Liver (tissue), 9 donors: ENCODE measurements around the gene FSIP1. TPM values are rescaled to one million over a fixed set of nuclear protein-coding genes. Genes with fewer than 3 reads are reported as not detected.

Source experiments
- DNase-seq: peaks from one replicate; pipeline ENCODE4 v3.0.0-alpha.2; 2017; ENCODE audit warnings: low spot score
- H3K27ac ChIP-seq, 2 donors: one replicate each; pipeline ENCODE4 v1.7.0; 2013; ENCODE audit warnings: inconsistent platforms in 2 of 2, low read length in 2 of 2, control low read depth in 1 of 2, low read depth in 1 of 2, mild to moderate bottlenecking in 1 of 2
- H3K27me3 ChIP-seq, 4 donors: one replicate each; pipeline versions ENCODE4 v1.6.1 to v1.7.0; 2013; ENCODE audit warnings: low read length in 3 of 4, inconsistent platforms in 1 of 4, mild to moderate bottlenecking in 1 of 4, moderate library complexity in 1 of 4; ENCODE audit not compliant: control insufficient read depth in 4 of 4, insufficient read depth in 4 of 4
- H3K36me3 ChIP-seq, 4 donors: one replicate each; pipeline versions ENCODE4 v1.6.1 to v1.7.0; 2013; ENCODE audit warnings: low read length in 3 of 4, mild to moderate bottlenecking in 3 of 4, low read depth in 1 of 4, moderate library complexity in 1 of 4; ENCODE audit not compliant: control insufficient read depth in 4 of 4, insufficient read depth in 3 of 4
- H3K4me1 ChIP-seq, 4 donors: one replicate each; pipeline versions ENCODE4 v1.6.1 to v1.7.0; 2013; ENCODE audit warnings: low read length in 3 of 4, mild to moderate bottlenecking in 3 of 4, moderate library complexity in 1 of 4; ENCODE audit not compliant: control insufficient read depth in 4 of 4, insufficient read depth in 4 of 4
- H3K4me3 ChIP-seq, 3 donors: one replicate each; pipeline versions ENCODE4 v1.6.1 to v1.7.0; 2013; ENCODE audit warnings: low read length in 3 of 3, control low read depth in 1 of 3, low read depth in 1 of 3, mild to moderate bottlenecking in 1 of 3
- H3K9ac ChIP-seq, 2 donors: one replicate each; pipeline ENCODE4 v1.7.0; 2013; ENCODE audit warnings: low read length in 2 of 2, mild to moderate bottlenecking in 2 of 2, moderate library complexity in 2 of 2, control low read depth in 1 of 2, low read depth in 1 of 2
- H3K9me3 ChIP-seq, 4 donors: one replicate each; pipeline versions ENCODE4 v1.6.1 to v1.7.0; 2013; ENCODE audit warnings: low read length in 3 of 4; ENCODE audit not compliant: control insufficient read depth in 4 of 4
- ATF3 ChIP-seq: IDR thresholded peaks from 2 replicates; pipeline ENCODE4 v1.6.1; 2016; ENCODE audit warnings: antibody characterized with exemption
- CTCF ChIP-seq: fragments of 150-350 bp; IDR thresholded peaks from 2 replicates; pipeline ENCODE4 v1.5.1; 2017; ENCODE audit warnings: improper control_type of control experiment, low read depth, low read length; ENCODE audit not compliant: missing input control
- EGR1 ChIP-seq, 2 donors: IDR thresholded peaks; 2 replicates each; pipeline ENCODE4 v1.6.1; 2016 to 2018; ENCODE audit warnings: antibody characterized with exemption in 2 of 2, low read depth in 2 of 2
- FOXA1 ChIP-seq: IDR thresholded peaks from 2 replicates; pipeline ENCODE4 v1.6.1; 2016; ENCODE audit warnings: antibody characterized with exemption
- GABPA ChIP-seq, 2 donors: IDR thresholded peaks in 1 of 2; conservative IDR thresholded peaks in 1 of 2; 2 replicates each; pipeline ENCODE4 v1.6.1; 2016; ENCODE audit warnings: antibody characterized with exemption in 2 of 2, mild to moderate bottlenecking in 1 of 2, moderate library complexity in 1 of 2
- HNF4A ChIP-seq, 2 donors: conservative IDR thresholded peaks; 2 replicates each; pipeline ENCODE4 v1.6.1; 2016; ENCODE audit warnings: antibody characterized with exemption in 2 of 2, mild to moderate bottlenecking in 2 of 2
- HNF4G ChIP-seq: IDR thresholded peaks from 2 replicates; pipeline ENCODE4 v1.6.1; 2016; ENCODE audit warnings: antibody characterized with exemption
- JUND ChIP-seq, 2 donors: IDR thresholded peaks; 2 replicates each; pipeline ENCODE4 v1.6.1; 2016; ENCODE audit warnings: antibody characterized with exemption in 2 of 2
- MAX ChIP-seq: IDR thresholded peaks from 2 replicates; pipeline ENCODE4 v1.6.1; 2016; ENCODE audit warnings: antibody characterized with exemption
- NR2F2 ChIP-seq: IDR thresholded peaks from 2 replicates; pipeline ENCODE4 v1.6.1; 2016; ENCODE audit warnings: antibody characterized with exemption
- RAD21 ChIP-seq, 2 donors: IDR thresholded peaks; 2 replicates each; pipeline ENCODE4 v1.6.1; 2016; ENCODE audit warnings: antibody characterized with exemption in 2 of 2, mild to moderate bottlenecking in 2 of 2
- REST ChIP-seq: IDR thresholded peaks from 2 replicates; pipeline ENCODE4 v1.6.1; 2016; ENCODE audit warnings: antibody characterized with exemption, mild to moderate bottlenecking
- SP1 ChIP-seq: IDR thresholded peaks from 2 replicates; pipeline ENCODE4 v1.6.1; 2018; ENCODE audit warnings: antibody characterized with exemption, mild to moderate bottlenecking
- TAF1 ChIP-seq: conservative IDR thresholded peaks from 2 replicates; pipeline ENCODE4 v1.6.1; 2016; ENCODE audit warnings: antibody characterized with exemption, mild to moderate bottlenecking
- WGBS: extraction: QIAGEN DNeasy Blood & Tissue Kit; methylation state at CpG from one replicate; pipeline ENCODE4 v1.1.7; 2013; 5-methylcytosine and 5-hydroxymethylcytosine counted together
- polyA plus RNA-seq, 2 donors: library from polyadenylated mRNA; stranded (reverse) in 1 of 2; unstranded in 1 of 2; fragments of 200-250 nt in 1 of 2; fragments of >200 nt in 1 of 2; fragmentation: Nextera tagmentation in 1 of 2; extraction: Ambion mirVana in 1 of 2; gene quantifications; one replicate each; pipeline versions ENCODE4 v1.2.1 to v1.2.3, GENCODE V29; 2013 to 2015
- total RNA-seq, 2 donors: library from RNA; depleted of rRNA; stranded (reverse); fragments of >200 nt; gene quantifications; one replicate each; pipeline ENCODE4 v1.2.3, GENCODE V29; 2014
- donor health status: healthy.
- donor health status: healthy.
- donor health status: healthy.
- donor health status: healthy.
- donor health status: healthy.

The FSIP1 gene
- total and polyA plus RNA-seq, 4 donors: 0.05 to 0.29 (median 0.13) TPM

- no peaks in the 10 kb centered on the region for H3K36me3 ChIP-seq
- no peak for DNase-seq
- 84% methylated on average over 1 of the region's 1 CpG for WGBS
- peaks cover 0 to 3% (median 1%) of the 10 kb centered on the region in 4 donors for H3K4me1 ChIP-seq
- no peaks in the 10 kb centered on the region for H3K27me3 ChIP-seq
- no peak overlapping the region for H3K27ac ChIP-seq
- no peak overlapping the region for H3K4me3 ChIP-seq
- peaks cover 0 to 3% (median 0%) of the 10 kb centered on the region in 4 donors for H3K9me3 ChIP-seq
- TF ChIP-seq RAD21 (IDR thresholded peaks at IDR 0.05) (no peak), HNF4A (conservative IDR thresholded peaks at IDR 0.05) (peak; percentile 32 to 45)
- no peak overlapping the region for H3K9ac ChIP-seq
Observed at GRCh38 chr15:39639037-39639436, 143.6 kb downstream of the FSIP1 start.

GRCh38 chr15:39638041-39638440 is 144.6 kb downstream of the FSIP1 start:
- WGBS: 94% methylated on average over 1 of the region's 1 CpG
- no peaks in the 10 kb centered on the region for H3K27me3 ChIP-seq
- DNase-seq: no peak
- peaks cover 0 to 3% (median 1%) of the 10 kb centered on the region in 4 donors for H3K4me1 ChIP-seq
- peaks cover 0 to 3% (median 0%) of the 10 kb centered on the region in 4 donors for H3K9me3 ChIP-seq
- no peak overlapping the region for H3K9ac ChIP-seq
- no peak overlapping the region for H3K4me3 ChIP-seq
- no peaks in the 10 kb centered on the region for H3K36me3 ChIP-seq
- H3K27ac ChIP-seq: no peak overlapping the region
- TF ChIP-seq TAF1 (no peak), SP1 (no peak), GABPA (IDR thresholded peaks at IDR 0.05 in 1 of 2, conservative IDR thresholded peaks at IDR 0.05 in 1 of 2) (no peak), JUND (IDR thresholded peaks at IDR 0.05) (no peak)

- Histone ChIP-seq H3K9me3 (no peaks in the 10 kb centered on the region), H3K4me3 (no peak overlapping the region), H3K36me3 (no peaks in the 10 kb centered on the region), H3K27ac (no peak overlapping the region), H3K9ac (no peak overlapping the region), H3K4me1 (peaks cover 0 to 5% (median 2%) of the 10 kb centered on the region in 4 donors), H3K27me3 (no peaks in the 10 kb centered on the region)
- TF ChIP-seq SP1 (no peak), TAF1 (no peak), EGR1 (IDR thresholded peaks at IDR 0.05; ENCODE audit: low read depth in 2 of 2) (no peak)
- no peak for DNase-seq
- WGBS: 94% methylated on average over 3 of the region's 3 CpGs
Observed at GRCh38 chr15:39631357-39631756, 151.3 kb downstream of the FSIP1 start.

- TF ChIP-seq FOXA1 (no peak), HNF4A (conservative IDR thresholded peaks at IDR 0.05) (no peak), NR2F2 (no peak), ATF3 (no peak), HNF4G (no peak), EGR1 (IDR thresholded peaks at IDR 0.05; ENCODE audit: low read depth in 2 of 2) (no peak), SP1 (no peak), REST (no peak), MAX (no peak), CTCF (no peak), JUND (IDR thresholded peaks at IDR 0.05) (no peak)
- Histone ChIP-seq H3K27ac (no peak overlapping the region), H3K36me3 (no peaks in the 10 kb centered on the region), H3K4me1 (peaks cover 0 to 7% (median 3%) of the 10 kb centered on the region in 4 donors), H3K9ac (no peak overlapping the region), H3K27me3 (no peaks in the 10 kb centered on the region), H3K9me3 (no peaks in the 10 kb centered on the region), H3K4me3 (no peak overlapping the region)
- no peak for DNase-seq
- WGBS: 82% methylated on average over 3 of the region's 3 CpGs
Observed at GRCh38 chr15:39629906-39630305, 152.7 kb downstream of the FSIP1 start.
